Astrocyte of the spinal cord (primary cell): ENCODE data around the gene DHRS9.

Experiments used
- DNase-seq: peaks from one replicate; pipeline ENCODE4 v3.0.0; 2011; ENCODE audit warnings: low read depth, low spot score
- H3K4me3 ChIP-seq: 2 replicates; pipeline ENCODE4 v1.5.1; 2011; ENCODE audit warnings: low read depth, mild to moderate bottlenecking, low read length, moderate library complexity
- in situ Hi-C: cut with HindIII; loops from 2 replicates; pipeline ENCODE4 v1.10.0; 2017; ENCODE audit warnings: low sequenced_read_pairs
- TF ChIP-seq, protein P1 (sequence below): IDR thresholded peaks from 2 replicates; pipeline ENCODE4 v1.5.1; 2012; ENCODE audit warnings: low read depth, mild to moderate bottlenecking, low read length, inconsistent platforms

Gene DHRS9

GRCh38 chr2:169069341-169069740 lies at the start of gene DHRS9:
Gene DHRS9 (plus strand): TSS chr2:169069563. CDS start chr2:169081582, 12,019 bp downstream.
- TF ChIP-seq, protein P1, sequence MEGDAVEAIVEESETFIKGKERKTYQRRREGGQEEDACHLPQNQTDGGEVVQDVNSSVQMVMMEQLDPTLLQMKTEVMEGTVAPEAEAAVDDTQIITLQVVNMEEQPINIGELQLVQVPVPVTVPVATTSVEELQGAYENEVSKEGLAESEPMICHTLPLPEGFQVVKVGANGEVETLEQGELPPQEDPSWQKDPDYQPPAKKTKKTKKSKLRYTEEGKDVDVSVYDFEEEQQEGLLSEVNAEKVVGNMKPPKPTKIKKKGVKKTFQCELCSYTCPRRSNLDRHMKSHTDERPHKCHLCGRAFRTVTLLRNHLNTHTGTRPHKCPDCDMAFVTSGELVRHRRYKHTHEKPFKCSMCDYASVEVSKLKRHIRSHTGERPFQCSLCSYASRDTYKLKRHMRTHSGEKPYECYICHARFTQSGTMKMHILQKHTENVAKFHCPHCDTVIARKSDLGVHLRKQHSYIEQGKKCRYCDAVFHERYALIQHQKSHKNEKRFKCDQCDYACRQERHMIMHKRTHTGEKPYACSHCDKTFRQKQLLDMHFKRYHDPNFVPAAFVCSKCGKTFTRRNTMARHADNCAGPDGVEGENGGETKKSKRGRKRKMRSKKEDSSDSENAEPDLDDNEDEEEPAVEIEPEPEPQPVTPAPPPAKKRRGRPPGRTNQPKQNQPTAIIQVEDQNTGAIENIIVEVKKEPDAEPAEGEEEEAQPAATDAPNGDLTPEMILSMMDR: no peak
- in situ Hi-C loops: no loop called here
- no peak within 1 kb of the TSS for H3K4me3 ChIP-seq
- DNase-seq: peak; percentile 77

DNA sequence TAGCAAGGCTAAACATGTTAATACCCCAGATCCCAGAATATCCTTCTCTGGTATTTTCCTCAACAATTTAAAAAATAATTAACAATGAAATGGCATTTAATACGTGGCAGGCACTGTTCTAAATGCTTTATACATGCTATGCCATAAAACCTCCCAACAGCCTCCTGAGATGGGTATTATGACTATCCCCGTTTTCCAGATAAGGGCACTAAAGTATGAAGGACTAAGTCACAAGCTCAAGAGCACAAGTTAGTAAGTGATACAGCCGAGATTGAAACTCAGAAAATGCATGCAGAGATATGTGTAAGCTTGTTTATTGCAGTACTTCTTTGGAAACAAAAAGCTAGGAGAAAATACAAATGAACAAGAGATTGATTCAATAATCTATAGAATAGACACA lies 46.2 kb upstream of the DHRS9 start:
- in situ Hi-C loops: no loop called here
- DNase-seq: no peak
- H3K4me3 ChIP-seq: no peak overlapping the region
- TF ChIP-seq, protein P1: no peak

GRCh38 chr2:169026056-169026455 lies 43.3 kb upstream of the DHRS9 start:
- TF ChIP-seq, protein P1: no peak
- in situ Hi-C loops: no loop called here
- H3K4me3 ChIP-seq: no peak overlapping the region
- no peak for DNase-seq

DNA sequence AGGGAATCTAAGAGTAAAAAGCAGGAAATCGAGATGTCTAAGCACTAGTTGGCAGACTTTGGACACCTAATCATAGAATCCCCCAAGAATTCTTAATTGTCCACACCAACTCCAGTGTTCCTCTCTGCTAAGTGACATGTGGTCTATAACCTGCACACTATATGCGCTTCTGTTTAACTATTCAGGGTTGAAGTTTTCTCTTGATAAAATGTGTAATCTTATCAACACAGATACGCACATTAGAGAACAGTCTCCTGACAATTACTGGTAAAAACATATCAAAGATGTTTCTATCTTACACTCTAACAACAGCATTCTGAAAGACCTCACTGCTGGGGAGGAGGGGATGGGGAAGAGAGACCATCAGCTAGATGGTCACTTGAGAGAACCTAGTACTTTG lies 42.1 kb upstream of the DHRS9 start:
- DNase-seq: no peak
- in situ Hi-C loops: no loop called here
- no peak overlapping the region for H3K4me3 ChIP-seq
- TF ChIP-seq, protein P1: no peak

- DNase-seq: no peak
- in situ Hi-C loops: no loop called here
- TF ChIP-seq, protein P1: no peak
- H3K4me3 ChIP-seq: no peak overlapping the region
These were observed 40.0 kb upstream of the DHRS9 start for GRCh38 chr2:169029341-169029740.

DNA sequence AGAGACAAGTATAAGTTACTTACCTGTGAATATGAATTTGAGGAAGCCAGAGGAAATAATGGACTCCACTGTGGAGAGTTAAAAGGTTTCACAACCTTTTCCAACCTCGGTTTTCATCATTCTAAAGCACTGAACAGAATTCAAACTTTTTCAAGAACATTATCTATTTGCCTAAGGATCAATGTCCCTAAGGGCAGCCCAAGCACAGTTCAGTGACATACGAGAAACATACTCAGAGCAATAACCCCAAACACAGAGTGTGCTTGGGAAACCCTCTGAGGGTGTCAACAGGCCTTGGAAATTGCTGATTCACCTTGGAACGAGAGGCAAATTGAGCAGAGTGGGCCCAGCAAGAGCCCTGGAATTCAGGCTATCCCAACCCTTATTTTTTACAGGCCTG lies 38.2 kb upstream of the DHRS9 start, which contains the start of gene ABCB11:
TSS of gene ABCB11 (minus strand) at position 123 of the 400 bp plus-strand sequence. CDS start 13,199 bp downstream, outside the sequence.
- TF ChIP-seq, protein P1: no peak
- in situ Hi-C loops: no loop called here

GRCh38 chr2:169034256-169034655 lies 35.1 kb upstream of the DHRS9 start:
- DNase-seq: peak; percentile 24
- in situ Hi-C loops: no loop called here
- TF ChIP-seq, protein P1: no peak
- no peak overlapping the region for H3K4me3 ChIP-seq

More for the DNA sequence above, 38.2 kb upstream of the DHRS9 start, which contains the start of gene ABCB11:
- no peak for DNase-seq
- H3K4me3 ChIP-seq: no peak within 1 kb of the TSS
